SU-DHL-6 (cell line): Measurements from ENCODE around the gene TLCD5.

Experiments used
- H2AFZ ChIP-seq: fragments of 200-600 bp; sonication (generic); 2 replicates; pipeline ENCODE4 v1.6.1; 2014; ENCODE audit warnings: low read depth, mild to moderate bottlenecking, moderate library complexity, mixed read lengths, antibody characterized with exemption, low read length; ENCODE audit not compliant: severe bottlenecking
- H3F3A ChIP-seq: fragments of 200-600 bp; shearing (Covaris generic); 2 replicates; pipeline ENCODE4 v1.6.0; 2016; ENCODE audit warnings: antibody characterized with exemption, mild to moderate bottlenecking; ENCODE audit not compliant: insufficient read depth
- H3K27ac ChIP-seq: fragments of 200-600 bp; sonication (generic); 2 replicates; pipeline ENCODE4 v1.5.1; 2016; ENCODE audit warnings: low read depth, mild to moderate bottlenecking, low read length, moderate library complexity, mixed read lengths
- H3K27me3 ChIP-seq: fragments of 200-600 bp; sonication (generic), shearing (Covaris generic); 2 replicates; pipeline ENCODE4 v1.6.0; 2014; ENCODE audit warnings: mild to moderate bottlenecking, low read length
- H3K36me3 ChIP-seq: fragments of 200-600 bp; sonication (generic); 2 replicates; pipeline ENCODE4 v1.6.1; 2014; ENCODE audit warnings: mild to moderate bottlenecking, low read length, mixed read lengths
- H3K4me2 ChIP-seq: fragments of 300-600, 200-600 bp; shearing (Covaris generic), sonication (generic); 2 replicates; pipeline ENCODE4 v1.6.0; 2014; ENCODE audit warnings: low read length, low read depth, mild to moderate bottlenecking; ENCODE audit not compliant: poor library complexity, severe bottlenecking
- H3K4me3 ChIP-seq: fragments of 200-600 bp; sonication (generic); 2 replicates; pipeline ENCODE4 v1.5.1; 2014; ENCODE audit warnings: antibody characterized with exemption, low read length, mild to moderate bottlenecking, mixed read lengths; ENCODE audit not compliant: insufficient read depth, poor library complexity, severe bottlenecking
- H3K79me2 ChIP-seq: fragments of 200-600 bp; sonication (generic); 2 replicates; pipeline ENCODE4 v1.6.1; 2014; ENCODE audit warnings: mild to moderate bottlenecking, low read length, moderate library complexity; ENCODE audit not compliant: insufficient read depth
- H3K9ac ChIP-seq: fragments of 200-600 bp; sonication (generic); 2 replicates; pipeline ENCODE4 v1.7.0; 2014; ENCODE audit warnings: mild to moderate bottlenecking, low read length
- H3K9me2 ChIP-seq: fragments of 200-600 bp; sonication (generic); replicated peaks from 2 replicates; pipeline ENCODE4 v1.6.1; 2014; ENCODE audit warnings: low read length; ENCODE audit not compliant: insufficient read depth
- H3K9me3 ChIP-seq: fragments of 200-600 bp; sonication (generic); 2 replicates; pipeline ENCODE4 v1.6.1; 2014; ENCODE audit warnings: low read length, mixed read lengths; ENCODE audit not compliant: insufficient read depth
- H4K20me1 ChIP-seq: fragments of 200-600 bp; sonication (generic); 2 replicates; pipeline ENCODE4 v1.6.1; 2014; ENCODE audit warnings: low read depth, mild to moderate bottlenecking, antibody characterized with exemption, low read length, moderate library complexity, mixed read lengths
- EZH2phosphoT487 ChIP-seq: fragments of 200-600 bp; sonication (generic), shearing (Covaris generic); conservative IDR thresholded peaks from 2 replicates; pipeline ENCODE4 v1.6.1; 2018; ENCODE audit warnings: mild to moderate bottlenecking, antibody characterized with exemption, low read length, moderate library complexity, mixed read lengths
- TF ChIP-seq, protein P1 (sequence below): fragments of 200-600 bp; sonication (generic); IDR thresholded peaks from one replicate; pipeline ENCODE4 v1.5.1; 2017; ENCODE audit warnings: antibody characterized with exemption, mild to moderate bottlenecking, low read length, moderate library complexity; ENCODE audit not compliant: insufficient read depth, poor library complexity, severe bottlenecking

TLCD5 gene

DNA sequence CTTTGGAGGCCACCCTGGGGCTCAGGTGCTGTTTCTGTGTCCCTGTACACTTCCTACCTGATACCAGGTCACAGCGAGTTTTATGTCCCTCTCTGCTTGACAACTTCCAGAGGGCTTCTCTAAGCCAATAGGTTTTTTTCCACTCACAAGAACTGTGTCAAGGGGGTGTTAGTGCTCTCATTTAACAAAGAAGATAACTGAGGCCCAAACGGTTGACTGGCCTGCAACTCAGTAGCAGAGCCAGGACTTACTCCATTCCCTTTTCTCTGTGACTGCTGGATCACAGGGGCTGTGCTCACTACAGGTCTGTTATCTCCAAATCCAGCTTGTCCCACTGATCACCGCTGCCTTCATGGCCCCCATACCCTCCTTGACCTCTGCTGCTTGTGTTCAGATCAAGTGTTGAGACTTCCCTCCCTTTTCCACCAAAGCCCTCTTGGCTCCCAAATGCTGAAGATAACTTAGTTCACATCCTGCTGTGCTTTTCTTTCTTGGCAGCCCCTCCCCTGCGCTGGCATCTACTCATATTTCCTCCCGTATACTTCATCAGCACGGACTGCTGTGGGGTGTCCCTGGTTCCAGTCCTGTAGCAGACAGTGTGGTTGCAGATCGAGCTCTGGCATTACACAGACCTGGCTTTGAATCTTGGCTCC, 43.8 kb upstream of the TLCD5 start:
- Histone ChIP-seq H2AFZ (no peak overlapping the region), H3K9ac (no peak overlapping the region), H3K27ac (no peak overlapping the region), H3K27me3 (no peaks in the 10 kb centered on the region), H3K9me2 (no peaks in the 10 kb centered on the region), H3K9me3 (no peaks in the 10 kb centered on the region), H3F3A (no peaks in the 10 kb centered on the region), H3K79me2 (no peaks in the 10 kb centered on the region), H3K4me2 (no peak overlapping the region), H3K36me3 (no peaks in the 10 kb centered on the region), H4K20me1 (no peaks in the 10 kb centered on the region), H3K4me3 (no peak overlapping the region)
- no peak for TF ChIP-seq EZH2phosphoT487
- TF ChIP-seq, protein P1, sequence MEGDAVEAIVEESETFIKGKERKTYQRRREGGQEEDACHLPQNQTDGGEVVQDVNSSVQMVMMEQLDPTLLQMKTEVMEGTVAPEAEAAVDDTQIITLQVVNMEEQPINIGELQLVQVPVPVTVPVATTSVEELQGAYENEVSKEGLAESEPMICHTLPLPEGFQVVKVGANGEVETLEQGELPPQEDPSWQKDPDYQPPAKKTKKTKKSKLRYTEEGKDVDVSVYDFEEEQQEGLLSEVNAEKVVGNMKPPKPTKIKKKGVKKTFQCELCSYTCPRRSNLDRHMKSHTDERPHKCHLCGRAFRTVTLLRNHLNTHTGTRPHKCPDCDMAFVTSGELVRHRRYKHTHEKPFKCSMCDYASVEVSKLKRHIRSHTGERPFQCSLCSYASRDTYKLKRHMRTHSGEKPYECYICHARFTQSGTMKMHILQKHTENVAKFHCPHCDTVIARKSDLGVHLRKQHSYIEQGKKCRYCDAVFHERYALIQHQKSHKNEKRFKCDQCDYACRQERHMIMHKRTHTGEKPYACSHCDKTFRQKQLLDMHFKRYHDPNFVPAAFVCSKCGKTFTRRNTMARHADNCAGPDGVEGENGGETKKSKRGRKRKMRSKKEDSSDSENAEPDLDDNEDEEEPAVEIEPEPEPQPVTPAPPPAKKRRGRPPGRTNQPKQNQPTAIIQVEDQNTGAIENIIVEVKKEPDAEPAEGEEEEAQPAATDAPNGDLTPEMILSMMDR: no peak

- no peaks in the 10 kb centered on the region for H3K79me2 ChIP-seq
- no peak overlapping the region for H3K4me3 ChIP-seq
- H3K4me2 ChIP-seq: no peak overlapping the region
- H3K36me3 ChIP-seq: no peaks in the 10 kb centered on the region
- H3K9me2 ChIP-seq: no peaks in the 10 kb centered on the region
- H4K20me1 ChIP-seq: no peaks in the 10 kb centered on the region
- no peak overlapping the region for H2AFZ ChIP-seq
- no peak overlapping the region for H3K27ac ChIP-seq
- TF ChIP-seq, protein P1: no peak
- no peak for TF ChIP-seq EZH2phosphoT487
- no peaks in the 10 kb centered on the region for H3K9me3 ChIP-seq
- H3K9ac ChIP-seq: no peak overlapping the region
- H3F3A ChIP-seq: no peaks in the 10 kb centered on the region
- H3K27me3 ChIP-seq: no peaks in the 10 kb centered on the region
Measured at GRCh38 chr11:120283124-120283523, 42.0 kb upstream of the TLCD5 start.

- Histone ChIP-seq H2AFZ (no peak overlapping the region), H3K36me3 (no peaks in the 10 kb centered on the region), H3K27me3 (no peaks in the 10 kb centered on the region), H3K4me2 (no peak overlapping the region), H3K9ac (no peak overlapping the region), H4K20me1 (no peaks in the 10 kb centered on the region), H3K79me2 (no peaks in the 10 kb centered on the region), H3K27ac (no peak overlapping the region), H3K9me3 (no peaks in the 10 kb centered on the region), H3K4me3 (no peak overlapping the region), H3K9me2 (no peaks in the 10 kb centered on the region), H3F3A (no peaks in the 10 kb centered on the region)
- TF ChIP-seq, protein P1: no peak
- TF ChIP-seq EZH2phosphoT487: no peak
Measured at GRCh38 chr11:120284272-120284671, 40.8 kb upstream of the TLCD5 start.
